OCI-LY1 (cell line): ENCODE measurements around the gene CHMP1B.

Experiments
- EZH2 ChIP-seq: fragments of 200-600 bp; sonication (generic), shearing (Covaris generic); IDR thresholded peaks from 2 replicates; pipeline ENCODE4 v1.8.0; 2017; ENCODE audit warnings: borderline replicate concordance, mixed run types, mild to moderate bottlenecking, antibody characterized with exemption, low read length, moderate library complexity, mixed read lengths
- TF ChIP-seq, protein P1 (sequence below): fragments of 200-600 bp; sonication (generic), shearing (Covaris generic); IDR thresholded peaks from 2 replicates; pipeline ENCODE4 v1.5.1; 2017; ENCODE audit warnings: mild to moderate bottlenecking, antibody characterized with exemption, low read length, moderate library complexity, mixed read lengths

DNA sequence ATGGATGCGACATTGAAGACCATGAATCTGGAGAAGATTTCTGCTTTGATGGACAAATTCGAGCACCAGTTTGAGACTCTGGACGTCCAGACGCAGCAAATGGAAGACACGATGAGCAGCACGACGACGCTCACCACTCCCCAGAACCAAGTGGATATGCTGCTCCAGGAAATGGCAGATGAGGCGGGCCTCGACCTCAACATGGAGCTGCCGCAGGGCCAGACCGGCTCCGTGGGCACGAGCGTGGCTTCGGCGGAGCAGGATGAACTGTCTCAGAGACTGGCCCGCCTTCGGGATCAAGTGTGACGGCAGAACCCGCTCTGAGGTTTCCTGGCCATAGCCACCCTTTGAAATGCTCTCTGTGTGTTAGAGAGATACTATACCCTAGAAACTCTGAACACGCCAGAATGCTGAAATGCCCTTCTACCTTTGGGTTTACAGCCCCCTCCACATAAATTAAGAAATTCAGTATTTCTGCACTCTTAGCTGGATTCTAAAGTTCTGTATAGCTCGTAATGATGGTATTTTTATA is 659 bp downstream of the CHMP1B start:
- TF ChIP-seq, protein P1, sequence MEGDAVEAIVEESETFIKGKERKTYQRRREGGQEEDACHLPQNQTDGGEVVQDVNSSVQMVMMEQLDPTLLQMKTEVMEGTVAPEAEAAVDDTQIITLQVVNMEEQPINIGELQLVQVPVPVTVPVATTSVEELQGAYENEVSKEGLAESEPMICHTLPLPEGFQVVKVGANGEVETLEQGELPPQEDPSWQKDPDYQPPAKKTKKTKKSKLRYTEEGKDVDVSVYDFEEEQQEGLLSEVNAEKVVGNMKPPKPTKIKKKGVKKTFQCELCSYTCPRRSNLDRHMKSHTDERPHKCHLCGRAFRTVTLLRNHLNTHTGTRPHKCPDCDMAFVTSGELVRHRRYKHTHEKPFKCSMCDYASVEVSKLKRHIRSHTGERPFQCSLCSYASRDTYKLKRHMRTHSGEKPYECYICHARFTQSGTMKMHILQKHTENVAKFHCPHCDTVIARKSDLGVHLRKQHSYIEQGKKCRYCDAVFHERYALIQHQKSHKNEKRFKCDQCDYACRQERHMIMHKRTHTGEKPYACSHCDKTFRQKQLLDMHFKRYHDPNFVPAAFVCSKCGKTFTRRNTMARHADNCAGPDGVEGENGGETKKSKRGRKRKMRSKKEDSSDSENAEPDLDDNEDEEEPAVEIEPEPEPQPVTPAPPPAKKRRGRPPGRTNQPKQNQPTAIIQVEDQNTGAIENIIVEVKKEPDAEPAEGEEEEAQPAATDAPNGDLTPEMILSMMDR: no peak
- TF ChIP-seq EZH2: no peak
